HG03196 (cell line): ENCODE measurements around the gene S100PBP.
"Not testable (repeated sequence)": the region's sequence is repeated elsewhere in the genome, so short reads cannot be mapped to it uniquely, and the experiment has no call there.

Experiments
- ATAC-seq: cut with Tn5 transposase; IDR thresholded peaks from one replicate; pipeline ENCODE4 v1.9.1; 2021; ENCODE audit not compliant: unreplicated experiment

Gene S100PBP

GRCh38 chr1:32784817-32785216 lies 32.6 kb upstream of the S100PBP start:
- ATAC-seq: no peak

- ATAC-seq: no peak
Measured at GRCh38 chr1:32786856-32787255, 30.6 kb upstream of the S100PBP start.

- not testable (repeated sequence) for ATAC-seq
Measured at GRCh38 chr1:32789356-32789755, 28.1 kb upstream of the S100PBP start.

- no peak for ATAC-seq
Measured at GRCh38 chr1:32791881-32792280, 25.6 kb upstream of the S100PBP start.

GRCh38 chr1:32795763-32796162 lies 21.7 kb upstream of the S100PBP start:
- not testable (repeated sequence) for ATAC-seq

- no peak for ATAC-seq
Measured at GRCh38 chr1:32797456-32797855, 20.0 kb upstream of the S100PBP start.

- no peak for ATAC-seq
Measured at GRCh38 chr1:32798191-32798590, 19.3 kb upstream of the S100PBP start.

- peak; percentile 62 for ATAC-seq
Measured at GRCh38 chr1:32798679-32799416, 18.6 kb upstream of the S100PBP start.

- no peak for ATAC-seq
Measured at GRCh38 chr1:32801096-32801715, 16.2 kb upstream of the S100PBP start.

- not testable (repeated sequence) for ATAC-seq
Measured at GRCh38 chr1:32804460-32804859, 13.0 kb upstream of the S100PBP start.

- no peak for ATAC-seq
Measured at GRCh38 chr1:32806290-32806689, 11.2 kb upstream of the S100PBP start.

- no peak for ATAC-seq
Measured at GRCh38 chr1:32806910-32807523, 10.4 kb upstream of the S100PBP start.

GRCh38 chr1:32808580-32808979 lies 8.9 kb upstream of the S100PBP start:
- ATAC-seq: no peak

GRCh38 chr1:32810358-32810757 lies 7.1 kb upstream of the S100PBP start:
- ATAC-seq: no peak

GRCh38 chr1:32811265-32811664 lies 6.2 kb upstream of the S100PBP start:
- no peak for ATAC-seq

- ATAC-seq: no peak
Measured at GRCh38 chr1:32811917-32812316, 5.5 kb upstream of the S100PBP start.

GRCh38 chr1:32813941-32814739 lies 3.3 kb upstream of the S100PBP start:
- ATAC-seq: no peak

GRCh38 chr1:32816676-32817158 lies 736 bp upstream of the S100PBP start:
- no peak for ATAC-seq

GRCh38 chr1:32817815-32818786 lies 648 bp downstream of the S100PBP start:
- ATAC-seq: peak; percentile 23
